HCT116 (cell line): ENCODE measurements around the gene TAS2R14. TPM values are rescaled to one million over a fixed set of nuclear protein-coding genes. Genes with fewer than 3 reads are reported as not detected.

Source experiments
- ATAC-seq: fragments of 200-7000 bp; cut with Tn5 transposase; 2 replicates; pipeline ENCODE4 v1.9.1; 2020; ENCODE audit warnings: mild to moderate bottlenecking, moderate library complexity
- BruUV-seq: library from RNA; stranded (reverse); fragments of 400-500 nt; replicated peaks from 2 replicates; lab custom pipeline; 2021; lab: Mats Ljungman, UMichigan
- CTCF ChIA-PET: fragments of 300-600 bp; sonication (Branson Sonifier 250); formaldehyde crosslinking; loops from one replicate; lab custom pipeline; 2021; ENCODE audit warnings: antibody characterized with exemption; lab: Charles Lee
- POLR2A ChIA-PET: fragments of 300-600, 350-600 bp; sonication (Branson Sonifier 250); formaldehyde crosslinking; loops from one replicate; lab custom pipeline; 2021; ENCODE audit warnings: antibody characterized with exemption; lab: Charles Lee
- RAD21 ChIA-PET, 2 experiments: fragments of 300-600 bp; sonication (Branson Sonifier 250); formaldehyde crosslinking; loops; one replicate each; lab custom pipeline; 2023; ENCODE audit warnings: low total read pairs in 2 of 2; ENCODE audit not compliant: uncharacterized antibody in 2 of 2, unreplicated experiment in 2 of 2, low non-redundant PET in 1 of 2; lab: Charles Lee
- DNase-seq: peaks from one replicate; pipeline ENCODE4 v3.0.0-alpha.2; 2010; ENCODE audit warnings: low read depth, low spot score
- H2AFZ ChIP-seq: fragments of 200-600 bp; shearing (Covaris generic), sonication (generic); 2 replicates; pipeline ENCODE4 v1.6.1; 2017; ENCODE audit warnings: low read depth, mixed run types, mixed read lengths, antibody characterized with exemption, low read length; ENCODE audit not compliant: poor library complexity, severe bottlenecking
- H3K27ac ChIP-seq: 2 replicates; pipeline ENCODE4 v1.5.1; 2012; ENCODE audit warnings: low read depth, low read length
- H3K27me3 ChIP-seq: fragments of 200-600 bp; sonication (generic); 2 replicates; pipeline ENCODE4 v1.6.1; 2016; ENCODE audit warnings: mixed run types, low read length, mixed read lengths; ENCODE audit not compliant: insufficient read depth
- H3K36me3 ChIP-seq, 2 experiments: fragments of 200-500 bp in 1 of 2; fragments of 200-600 bp in 1 of 2; sonication (Bioruptor generic) in 1 of 2; sonication (generic) in 1 of 2; 2 replicates each; pipeline versions ENCODE4 v1.5.1 to v1.6.1; 2014 to 2016; ENCODE audit warnings: low read length in 2 of 2, inconsistent platforms in 1 of 2, mixed read lengths in 1 of 2, mixed run types in 1 of 2; ENCODE audit not compliant: insufficient read depth in 2 of 2, control insufficient read depth in 1 of 2
- H3K4me1 ChIP-seq, 2 experiments: fragments of 200-600 bp in 1 of 2; sonication (generic) in 1 of 2; 2 replicates each; pipeline versions ENCODE4 v1.5.1 to v1.6.1; 2012 to 2017; ENCODE audit warnings: low read length in 2 of 2, inconsistent platforms in 1 of 2, mild to moderate bottlenecking in 1 of 2, mixed read lengths in 1 of 2, mixed run types in 1 of 2, moderate library complexity in 1 of 2; ENCODE audit not compliant: insufficient read depth in 2 of 2, control insufficient read depth in 1 of 2
- H3K4me2 ChIP-seq: fragments of 200-600 bp; sonication (generic); 2 replicates; pipeline ENCODE4 v1.6.1; 2017; ENCODE audit warnings: mixed run types, low read length, mixed read lengths
- H3K4me3 ChIP-seq, 2 experiments: fragments of 200-600 bp in 1 of 2; sonication (generic) in 1 of 2; replicated peaks in 1 of 2; 2 replicates each; pipeline ENCODE4 v1.5.1; 2011 to 2016; ENCODE audit warnings: low read length in 2 of 2, control low read depth in 1 of 2, low read depth in 1 of 2, mild to moderate bottlenecking in 1 of 2, mixed read lengths in 1 of 2, mixed run types in 1 of 2
- H3K79me2 ChIP-seq: fragments of 200-600 bp; sonication (generic); 2 replicates; pipeline ENCODE4 v1.6.1; 2017; ENCODE audit warnings: mild to moderate bottlenecking, mixed run types, low read length, moderate library complexity, mixed read lengths; ENCODE audit not compliant: insufficient read depth
- H3K9ac ChIP-seq: fragments of 200-600 bp; sonication (generic); 2 replicates; pipeline ENCODE4 v1.6.1; 2016; ENCODE audit warnings: low read length, mixed read lengths
- H3K9me2 ChIP-seq: fragments of 200-600 bp; sonication (generic), shearing (Covaris generic); 2 replicates; pipeline ENCODE4 v1.6.1; 2017; ENCODE audit warnings: mixed run types, mild to moderate bottlenecking, moderate library complexity; ENCODE audit not compliant: insufficient read depth
- H3K9me3 ChIP-seq, 2 experiments: fragments of 200-500 bp in 1 of 2; fragments of 200-600 bp in 1 of 2; sonication (Bioruptor generic) in 1 of 2; sonication (generic) in 1 of 2; 2 replicates each; pipeline ENCODE4 v1.6.1; 2014 to 2017; ENCODE audit warnings: low read length in 2 of 2, mixed read lengths in 2 of 2, inconsistent platforms in 1 of 2, low read depth in 1 of 2, mild to moderate bottlenecking in 1 of 2, mixed run types in 1 of 2, moderate library complexity in 1 of 2; ENCODE audit not compliant: control insufficient read depth in 1 of 2, insufficient read depth in 1 of 2
- H4K20me1 ChIP-seq: fragments of 200-600 bp; sonication (generic), shearing (Covaris generic); 2 replicates; pipeline ENCODE4 v1.6.1; 2017; ENCODE audit warnings: mixed run types, mild to moderate bottlenecking, moderate library complexity; ENCODE audit not compliant: insufficient read depth
- ATF3 ChIP-seq: IDR thresholded peaks from 2 replicates; pipeline ENCODE4 v1.6.1; 2012
- EGR1 ChIP-seq: IDR thresholded peaks from 2 replicates; pipeline ENCODE4 v1.6.1; 2012; ENCODE audit warnings: low read depth
- JUND ChIP-seq: IDR thresholded peaks from 2 replicates; pipeline ENCODE4 v1.6.1; 2012
- POLR2A ChIP-seq: IDR thresholded peaks from 2 replicates; pipeline ENCODE4 v1.7.0; 2011; ENCODE audit warnings: borderline replicate concordance; ENCODE audit not compliant: insufficient read depth, insufficient read length; ENCODE audit errors: extremely low read depth
- SIN3A ChIP-seq: IDR thresholded peaks from 2 replicates; pipeline ENCODE4 v1.6.1; 2012; ENCODE audit warnings: low read depth
- SP1 ChIP-seq: IDR thresholded peaks from 2 replicates; pipeline ENCODE4 v1.6.1; 2012; ENCODE audit warnings: low read depth
- SRF ChIP-seq: IDR thresholded peaks from 2 replicates; pipeline ENCODE4 v1.6.1; 2012; ENCODE audit warnings: low read depth
- TCF7L2 ChIP-seq: IDR thresholded peaks from 2 replicates; pipeline ENCODE4 v1.7.0; 2011; ENCODE audit warnings: borderline replicate concordance, inconsistent platforms; ENCODE audit not compliant: insufficient read depth, insufficient read length; ENCODE audit errors: extremely low read depth
- ZFX ChIP-seq: fragments of 450-650 bp; IDR thresholded peaks from 2 replicates; pipeline ENCODE4 v1.6.1; 2017
- ZNF274 ChIP-seq: fragments of 200-500 bp; sonication (Bioruptor generic); IDR thresholded peaks from 2 replicates; pipeline ENCODE4 v1.6.1; 2014; ENCODE audit warnings: mild to moderate bottlenecking, low read depth, low read length, inconsistent platforms
- intact Hi-C: fragments of 100-400 bp; cut with micrococcal nuclease; formaldehyde crosslinking; loops from 2 replicates; pipeline ENCODE4 v1.10.0; 2022
- total RNA-seq: library from RNA; stranded (reverse); gene quantifications from one replicate; pipeline ENCODE4 v1.2.1, GENCODE V29; 2021; ENCODE audit not compliant: unreplicated experiment
- TF ChIP-seq, protein P1 (sequence below): IDR thresholded peaks from 2 replicates; pipeline ENCODE4 v1.6.1; 2011; ENCODE audit warnings: mild to moderate bottlenecking, low read length, moderate library complexity; ENCODE audit not compliant: insufficient replicate concordance; ENCODE audit errors: extremely low read depth
- TF ChIP-seq, protein P2 (sequence below), 3 experiments: fragments of 200-600 bp in 1 of 3; sonication (generic) in 1 of 3; IDR thresholded peaks in 2 of 3; conservative IDR thresholded peaks in 1 of 3; 2 replicates each; pipeline ENCODE4 v1.5.1; 2012 to 2017; ENCODE audit warnings: low read depth in 2 of 3, low read length in 2 of 3, antibody characterized with exemption in 1 of 3, borderline replicate concordance in 1 of 3, control low read depth in 1 of 3, mild to moderate bottlenecking in 1 of 3, mixed read lengths in 1 of 3, mixed run types in 1 of 3, moderate library complexity in 1 of 3; ENCODE audit not compliant: insufficient read depth in 1 of 3
- TF ChIP-seq, protein P3 (sequence below): IDR thresholded peaks from 2 replicates; pipeline ENCODE4 v1.6.1; 2012; ENCODE audit warnings: low read depth

Gene TAS2R14
- total RNA-seq, 1 experiment from 2014 or later: 1.9 TPM

- no peak overlapping the region for H3K4me2 ChIP-seq
- no peaks in the 10 kb centered on the region for H3K9me3 ChIP-seq
- H3K79me2 ChIP-seq: no peaks in the 10 kb centered on the region
- H3K9me2 ChIP-seq: no peaks in the 10 kb centered on the region
- no peak overlapping the region for H3K9ac ChIP-seq
- intact Hi-C loops: no loop called here
- ChIA-PET CTCF (no interaction called here), RAD21 (no interaction called here), POLR2A (no interaction called here)
- no peak for TF ChIP-seq SIN3A
- TF ChIP-seq SP1: no peak
- no peak for TF ChIP-seq POLR2A
- no peak overlapping the region for H3K27ac ChIP-seq
- BruUV-seq: no TSS peak
- H3K36me3 ChIP-seq: no peaks in the 10 kb centered on the region
- no peak overlapping the region for H3K4me3 ChIP-seq
- H3K27me3 ChIP-seq: no peaks in the 10 kb centered on the region
- DNase-seq (no peak), ATAC-seq (no peak)
- H2AFZ ChIP-seq: no peak overlapping the region
- no peaks in the 10 kb centered on the region for H4K20me1 ChIP-seq
- no peaks in the 10 kb centered on the region for H3K4me1 ChIP-seq
These were observed 28.7 kb downstream of the TAS2R14 start for GRCh38 chr12:10910380-10910779.

- Histone ChIP-seq H3K27ac (no peak within 1 kb of the TSS), H3K79me2 (no peaks in the 10 kb centered on the region)
- TF ChIP-seq ZNF274 (no peak), EGR1 (no peak), TCF7L2 (no peak), JUND (no peak), SP1 (no peak), SRF (no peak), SIN3A (no peak), POLR2A (no peak), ZFX (no peak), ATF3 (no peak)
- TF ChIP-seq, protein P1, sequence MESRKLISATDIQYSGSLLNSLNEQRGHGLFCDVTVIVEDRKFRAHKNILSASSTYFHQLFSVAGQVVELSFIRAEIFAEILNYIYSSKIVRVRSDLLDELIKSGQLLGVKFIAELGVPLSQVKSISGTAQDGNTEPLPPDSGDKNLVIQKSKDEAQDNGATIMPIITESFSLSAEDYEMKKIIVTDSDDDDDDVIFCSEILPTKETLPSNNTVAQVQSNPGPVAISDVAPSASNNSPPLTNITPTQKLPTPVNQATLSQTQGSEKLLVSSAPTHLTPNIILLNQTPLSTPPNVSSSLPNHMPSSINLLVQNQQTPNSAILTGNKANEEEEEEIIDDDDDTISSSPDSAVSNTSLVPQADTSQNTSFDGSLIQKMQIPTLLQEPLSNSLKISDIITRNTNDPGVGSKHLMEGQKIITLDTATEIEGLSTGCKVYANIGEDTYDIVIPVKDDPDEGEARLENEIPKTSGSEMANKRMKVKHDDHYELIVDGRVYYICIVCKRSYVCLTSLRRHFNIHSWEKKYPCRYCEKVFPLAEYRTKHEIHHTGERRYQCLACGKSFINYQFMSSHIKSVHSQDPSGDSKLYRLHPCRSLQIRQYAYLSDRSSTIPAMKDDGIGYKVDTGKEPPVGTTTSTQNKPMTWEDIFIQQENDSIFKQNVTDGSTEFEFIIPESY: no peak
- TF ChIP-seq, protein P2, sequence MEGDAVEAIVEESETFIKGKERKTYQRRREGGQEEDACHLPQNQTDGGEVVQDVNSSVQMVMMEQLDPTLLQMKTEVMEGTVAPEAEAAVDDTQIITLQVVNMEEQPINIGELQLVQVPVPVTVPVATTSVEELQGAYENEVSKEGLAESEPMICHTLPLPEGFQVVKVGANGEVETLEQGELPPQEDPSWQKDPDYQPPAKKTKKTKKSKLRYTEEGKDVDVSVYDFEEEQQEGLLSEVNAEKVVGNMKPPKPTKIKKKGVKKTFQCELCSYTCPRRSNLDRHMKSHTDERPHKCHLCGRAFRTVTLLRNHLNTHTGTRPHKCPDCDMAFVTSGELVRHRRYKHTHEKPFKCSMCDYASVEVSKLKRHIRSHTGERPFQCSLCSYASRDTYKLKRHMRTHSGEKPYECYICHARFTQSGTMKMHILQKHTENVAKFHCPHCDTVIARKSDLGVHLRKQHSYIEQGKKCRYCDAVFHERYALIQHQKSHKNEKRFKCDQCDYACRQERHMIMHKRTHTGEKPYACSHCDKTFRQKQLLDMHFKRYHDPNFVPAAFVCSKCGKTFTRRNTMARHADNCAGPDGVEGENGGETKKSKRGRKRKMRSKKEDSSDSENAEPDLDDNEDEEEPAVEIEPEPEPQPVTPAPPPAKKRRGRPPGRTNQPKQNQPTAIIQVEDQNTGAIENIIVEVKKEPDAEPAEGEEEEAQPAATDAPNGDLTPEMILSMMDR (IDR thresholded peaks at IDR 0.05 in 2 of 3, conservative IDR thresholded peaks at IDR 0.05 in 1 of 3; ENCODE audit: borderline replicate concordance in 1 of 3, insufficient read depth in 1 of 3, low read depth in 2 of 3, low read length in 2 of 3): no peak
- TF ChIP-seq, protein P3, sequence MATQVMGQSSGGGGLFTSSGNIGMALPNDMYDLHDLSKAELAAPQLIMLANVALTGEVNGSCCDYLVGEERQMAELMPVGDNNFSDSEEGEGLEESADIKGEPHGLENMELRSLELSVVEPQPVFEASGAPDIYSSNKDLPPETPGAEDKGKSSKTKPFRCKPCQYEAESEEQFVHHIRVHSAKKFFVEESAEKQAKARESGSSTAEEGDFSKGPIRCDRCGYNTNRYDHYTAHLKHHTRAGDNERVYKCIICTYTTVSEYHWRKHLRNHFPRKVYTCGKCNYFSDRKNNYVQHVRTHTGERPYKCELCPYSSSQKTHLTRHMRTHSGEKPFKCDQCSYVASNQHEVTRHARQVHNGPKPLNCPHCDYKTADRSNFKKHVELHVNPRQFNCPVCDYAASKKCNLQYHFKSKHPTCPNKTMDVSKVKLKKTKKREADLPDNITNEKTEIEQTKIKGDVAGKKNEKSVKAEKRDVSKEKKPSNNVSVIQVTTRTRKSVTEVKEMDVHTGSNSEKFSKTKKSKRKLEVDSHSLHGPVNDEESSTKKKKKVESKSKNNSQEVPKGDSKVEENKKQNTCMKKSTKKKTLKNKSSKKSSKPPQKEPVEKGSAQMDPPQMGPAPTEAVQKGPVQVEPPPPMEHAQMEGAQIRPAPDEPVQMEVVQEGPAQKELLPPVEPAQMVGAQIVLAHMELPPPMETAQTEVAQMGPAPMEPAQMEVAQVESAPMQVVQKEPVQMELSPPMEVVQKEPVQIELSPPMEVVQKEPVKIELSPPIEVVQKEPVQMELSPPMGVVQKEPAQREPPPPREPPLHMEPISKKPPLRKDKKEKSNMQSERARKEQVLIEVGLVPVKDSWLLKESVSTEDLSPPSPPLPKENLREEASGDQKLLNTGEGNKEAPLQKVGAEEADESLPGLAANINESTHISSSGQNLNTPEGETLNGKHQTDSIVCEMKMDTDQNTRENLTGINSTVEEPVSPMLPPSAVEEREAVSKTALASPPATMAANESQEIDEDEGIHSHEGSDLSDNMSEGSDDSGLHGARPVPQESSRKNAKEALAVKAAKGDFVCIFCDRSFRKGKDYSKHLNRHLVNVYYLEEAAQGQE: no peak
These were observed 29.6 kb downstream of the TAS2R14 start, which contains the start of gene TAS2R13 for GRCh38 chr12:10909462-10909861. Gene TAS2R13 (minus strand): TSS chr12:10909562. CDS start chr12:10909298, 264 bp downstream.

More at GRCh38 chr12:10909462-10909861, 29.6 kb downstream of the TAS2R14 start, which contains the start of gene TAS2R13:
- Histone ChIP-seq H2AFZ (no peak within 1 kb of the TSS), H3K4me3 (no peak within 1 kb of the TSS), H3K4me1 (no peaks in the 10 kb centered on the region), H3K9me2 (no peaks in the 10 kb centered on the region), H3K9me3 (peaks cover 0 to 3% of the 10 kb centered on the region in 2 experiments; a peak in 1 of 4 replicates), H3K4me2 (no peak within 1 kb of the TSS), H3K27me3 (no peaks in the 10 kb centered on the region), H3K9ac (no peak within 1 kb of the TSS), H4K20me1 (no peaks in the 10 kb centered on the region), H3K36me3 (0 out of 4 replicates have a peak, but pooled peaks cover 0 to 3% of the 10 kb centered on the region in 2 experiments)
- BruUV-seq: no TSS peak
- DNase-seq (no peak), ATAC-seq (no peak)
- POLR2A ChIA-PET: no interaction called here
- CTCF ChIA-PET: no interaction called here
- intact Hi-C loops: no loop called here
- RAD21 ChIA-PET: no interaction called here
